ENCODE data around the gene LTO1. TPM values are rescaled to one million over a fixed set of nuclear protein-coding genes. Genes with fewer than 3 reads are reported as not detected.
A peak's percentile ranks its signal among the peaks of the same experiment; 100 is the strongest.

The LTO1 gene
- polyA plus RNA-seq, 1 donor, result 19.9 TPM

- no peak for DNase-seq (ENCODE audit: low read depth)
Observed at GRCh38 chr11:69677749-69678148, 2.6 kb upstream of the LTO1 start.

GRCh38 chr11:69674267-69674885, 777 bp downstream of the LTO1 start:
- DNase-seq (ENCODE audit: low read depth), result no peak

GRCh38 chr11:69671734-69672465, 3.3 kb downstream of the LTO1 start:
- no peak for DNase-seq (ENCODE audit: low read depth)

- peak; percentile 59 for DNase-seq (ENCODE audit: low read depth)
Observed at GRCh38 chr11:69670158-69670845, 4.9 kb downstream of the LTO1 start.

GRCh38 chr11:69669486-69669885, 5.7 kb downstream of the LTO1 start:
- no peak for DNase-seq (ENCODE audit: low read depth)

DNA sequence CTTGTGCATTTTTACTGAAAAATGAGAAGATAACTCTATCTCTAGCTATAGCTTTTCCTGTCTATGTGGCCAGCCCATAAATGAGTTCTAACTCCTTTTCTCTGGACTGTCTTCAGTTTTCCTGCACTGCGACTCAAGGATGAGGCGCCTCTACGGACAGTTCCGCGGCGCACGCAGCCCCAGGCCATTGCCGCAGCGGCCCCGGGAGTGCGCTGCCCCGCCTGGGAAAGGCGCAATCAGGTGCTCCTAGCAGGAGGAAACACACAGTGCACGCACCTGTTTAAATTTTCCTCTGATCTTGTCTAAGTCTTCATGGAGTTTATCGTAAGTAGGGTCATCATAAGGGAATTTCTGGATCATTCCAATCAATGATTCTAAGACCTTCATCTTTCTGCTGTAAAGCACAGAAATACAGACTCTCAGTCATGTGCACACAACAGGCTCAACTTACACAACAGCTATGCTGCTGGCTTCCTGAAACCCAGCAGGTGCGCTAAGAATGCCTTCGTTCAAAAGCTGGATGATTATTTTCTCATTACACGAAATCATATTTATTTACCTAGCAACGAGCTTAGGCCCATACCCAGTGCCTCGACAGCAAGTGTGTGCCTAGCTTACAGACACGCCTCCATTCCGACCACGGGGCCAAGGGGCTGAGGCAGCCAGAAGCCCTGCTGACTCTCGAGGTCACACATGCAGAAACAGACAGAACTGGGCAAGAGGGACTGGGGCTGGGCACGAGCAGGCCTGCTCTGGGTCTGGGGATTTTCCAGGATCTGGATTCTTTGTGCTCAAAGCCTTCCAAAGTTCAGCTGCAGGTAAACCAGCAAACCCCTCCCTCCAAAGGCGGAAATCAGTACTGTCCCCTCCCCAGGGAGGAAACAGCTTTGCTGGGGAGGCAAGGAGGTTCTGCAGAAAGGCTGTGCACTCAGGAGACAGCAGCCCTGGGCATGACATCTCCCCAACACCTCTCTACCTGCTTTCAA, 7.2 kb downstream of the LTO1 start:
- DNase-seq (ENCODE audit: low read depth), result no peak

GRCh38 chr11:69666752-69667536, 8.2 kb downstream of the LTO1 start:
- DNase-seq (ENCODE audit: low read depth), result no peak

DNA sequence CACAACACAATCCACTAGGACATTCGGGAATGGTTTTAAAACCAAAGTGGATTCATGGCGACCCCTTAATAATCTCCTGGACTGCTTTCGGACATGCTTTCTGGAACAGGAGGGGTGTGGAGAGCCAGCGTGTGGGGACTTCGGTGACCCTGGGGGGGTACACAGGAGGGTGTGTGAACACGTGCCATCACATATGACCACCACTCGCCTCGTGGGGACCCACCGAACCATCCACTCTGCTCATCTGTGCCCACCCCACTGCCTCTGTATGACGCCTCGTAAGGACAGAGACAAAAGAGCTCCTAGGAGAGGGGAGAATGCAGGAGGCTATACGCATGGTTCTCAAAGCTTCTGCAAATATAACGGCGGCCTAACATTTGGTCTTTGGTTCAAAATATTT, 8.9 kb downstream of the LTO1 start:
- no peak for DNase-seq (ENCODE audit: low read depth)

DNA sequence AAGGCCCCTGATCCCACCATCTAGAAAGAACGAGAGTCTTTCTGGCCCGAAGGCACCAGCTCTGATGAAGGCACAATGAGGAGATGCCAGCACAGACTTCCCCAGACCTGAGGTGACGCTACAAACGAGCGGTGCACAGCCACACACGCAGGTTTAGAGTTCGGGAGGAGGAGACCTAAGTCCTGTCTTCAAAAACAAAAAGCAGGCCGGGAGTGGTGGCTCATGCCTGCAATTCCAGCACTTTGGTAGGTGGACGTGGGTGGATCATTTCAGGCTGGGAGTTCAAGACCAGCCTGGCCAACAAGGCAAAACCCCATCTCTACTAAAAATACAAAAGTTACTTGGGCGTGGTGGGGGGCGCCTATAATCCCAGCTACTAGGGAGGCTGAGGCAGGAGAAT, 9.5 kb downstream of the LTO1 start:
- no peak for DNase-seq (ENCODE audit: low read depth)

DNA sequence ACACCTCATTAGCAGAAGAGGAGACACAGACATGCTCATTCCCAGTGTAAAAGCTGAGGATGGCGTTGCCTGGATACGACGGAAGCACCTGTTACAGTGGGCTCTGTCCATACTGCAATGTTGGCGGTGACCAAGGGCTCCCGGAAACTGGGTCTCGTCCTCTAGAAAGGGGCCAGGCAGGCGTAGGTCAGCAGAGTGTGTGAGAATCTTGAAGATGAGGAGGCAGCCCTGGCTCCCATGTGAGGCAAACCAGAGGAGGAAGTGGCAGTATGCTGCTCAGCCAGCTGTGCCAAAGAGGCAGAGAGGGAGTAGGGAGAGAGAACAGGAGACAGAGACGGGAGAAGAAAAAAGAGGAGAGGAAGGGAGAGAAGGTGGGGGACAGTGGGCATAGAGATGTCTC, 10.3 kb downstream of the LTO1 start:
- no peak for DNase-seq (ENCODE audit: low read depth)

DNA sequence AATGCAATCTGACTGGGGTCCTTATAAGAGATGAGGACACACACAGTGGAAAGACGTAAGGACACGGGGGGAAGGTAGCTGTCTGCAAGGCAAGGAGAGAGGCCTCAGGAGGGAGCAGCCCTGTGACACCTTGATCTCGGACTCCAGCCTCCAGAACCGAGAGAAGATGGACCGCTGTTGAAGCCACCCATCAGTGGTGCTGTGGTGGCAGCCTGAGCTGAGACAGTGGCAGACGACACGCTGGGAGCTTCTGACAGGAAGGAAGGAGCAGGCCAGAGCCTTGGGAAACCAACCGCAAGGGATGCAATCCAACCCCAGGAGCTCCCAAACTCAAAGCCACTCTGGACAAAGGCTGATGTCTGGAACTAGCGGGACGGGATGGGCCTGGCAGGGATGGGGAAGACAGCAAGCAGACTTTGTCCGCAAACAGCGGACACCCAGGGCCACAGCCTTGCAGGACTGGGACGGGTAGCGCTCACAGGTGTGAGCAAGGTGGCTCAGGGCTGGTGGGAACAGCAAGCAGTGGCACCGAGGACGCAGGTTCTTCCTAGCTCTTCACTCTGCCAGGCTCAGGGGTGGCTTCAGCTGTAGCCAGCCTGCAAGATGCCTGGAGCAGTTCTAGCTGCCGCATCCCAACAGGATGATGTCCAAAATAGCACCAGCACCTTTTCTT, 10.9 kb downstream of the LTO1 start:
- no peak for DNase-seq (ENCODE audit: low read depth)

DNA sequence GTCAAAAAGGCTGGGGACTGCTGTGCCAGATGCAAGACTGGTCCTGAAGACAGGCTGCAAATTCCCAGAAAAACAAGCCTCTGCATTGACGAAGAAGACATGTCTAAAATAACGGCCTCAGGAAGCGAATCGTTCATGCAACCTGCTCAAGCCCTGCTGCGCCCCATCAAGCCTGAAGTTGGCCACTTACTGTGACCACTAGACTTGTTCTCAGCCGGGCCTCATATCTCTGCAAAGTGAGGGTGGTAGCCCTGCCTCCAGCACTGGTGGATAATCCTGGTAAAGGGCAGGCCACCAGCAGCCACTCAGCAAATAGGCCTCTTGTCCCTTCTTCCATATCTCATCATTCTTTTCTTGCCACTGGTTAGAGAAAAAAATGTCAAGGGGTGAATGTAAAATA, 11.8 kb downstream of the LTO1 start:
- no peak for DNase-seq (ENCODE audit: low read depth)

DNA sequence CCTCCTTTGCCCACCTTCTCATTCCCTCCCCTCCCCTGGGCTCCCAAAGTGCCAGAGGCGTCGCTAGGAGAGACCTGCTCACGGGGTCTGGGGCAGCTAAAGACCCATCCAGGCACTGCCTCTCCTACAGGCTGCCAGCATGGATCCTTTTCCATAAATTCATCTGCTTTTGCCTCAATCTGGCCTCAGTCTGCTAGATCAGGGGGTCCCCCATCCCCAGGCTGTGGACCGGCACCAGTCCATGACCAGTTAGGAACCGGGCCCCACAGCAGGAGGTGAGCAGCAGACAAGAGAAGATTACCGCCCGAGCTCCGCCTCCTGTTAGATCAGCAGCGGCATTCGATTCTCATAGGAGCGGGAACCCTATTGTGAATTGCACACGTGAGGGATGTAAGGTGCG, 12.3 kb downstream of the LTO1 start:
- DNase-seq (ENCODE audit: low read depth), result no peak

DNA sequence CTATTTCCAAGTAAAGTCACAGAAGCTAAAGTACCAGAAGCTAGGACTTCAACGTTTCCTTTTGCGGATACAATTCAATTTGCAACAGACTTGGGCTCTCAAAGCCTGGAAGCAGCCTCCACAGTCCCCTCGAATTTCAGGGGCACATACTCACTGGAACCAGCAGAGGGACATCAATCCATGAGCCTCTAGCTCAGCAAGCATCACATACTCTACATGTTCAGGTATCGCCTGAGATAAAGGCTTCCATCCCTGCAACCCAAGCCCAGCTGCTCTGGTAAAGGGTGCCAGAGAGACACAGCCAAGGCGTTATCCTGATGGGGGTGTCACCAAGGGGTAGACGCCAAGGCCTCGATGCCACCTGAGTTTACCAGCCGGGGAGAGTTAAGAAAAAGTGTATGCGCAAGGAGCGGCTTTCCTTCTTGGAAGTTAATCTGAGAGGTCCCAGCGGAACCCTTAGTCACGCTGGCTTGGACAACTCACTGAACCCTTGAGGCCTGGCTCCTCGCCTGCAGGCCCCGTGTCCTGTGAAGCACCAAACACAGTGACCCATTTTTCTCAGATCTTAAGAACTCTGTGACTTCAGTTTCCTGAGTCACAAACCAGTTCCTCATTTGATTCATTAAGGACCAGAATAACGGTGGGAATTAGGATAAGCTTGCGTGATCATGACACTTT, 13.0 kb downstream of the LTO1 start:
- DNase-seq (ENCODE audit: low read depth), result no peak

GRCh38 chr11:69661413-69661715, 13.8 kb downstream of the LTO1 start:
- DNase-seq (ENCODE audit: low read depth), result no peak

DNA sequence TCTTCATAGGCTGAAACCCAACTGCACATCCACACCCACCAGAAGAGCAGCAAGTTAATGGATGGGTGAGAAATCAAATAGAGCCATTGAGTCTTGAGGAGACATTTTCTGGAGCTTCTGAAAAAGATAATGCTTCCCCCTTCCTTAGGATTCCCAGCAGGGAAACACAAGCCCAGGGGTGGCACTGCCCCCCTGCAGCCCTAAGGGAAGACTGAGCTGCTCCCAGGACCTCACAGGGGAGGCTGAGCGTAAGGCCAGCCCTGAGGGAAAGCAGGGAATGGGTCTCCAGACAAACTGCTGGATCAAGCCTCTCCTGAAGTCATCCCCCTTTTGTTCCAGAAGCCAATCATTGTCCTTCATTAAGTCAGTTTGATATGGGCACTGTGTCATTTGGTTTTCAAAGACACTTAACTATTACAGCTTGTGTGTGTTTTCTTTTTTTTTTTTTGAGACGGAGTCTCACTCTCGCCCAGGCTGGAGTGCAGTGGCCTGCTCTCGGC, 15.1 kb downstream of the LTO1 start:
- no peak for DNase-seq (ENCODE audit: low read depth)

DNA sequence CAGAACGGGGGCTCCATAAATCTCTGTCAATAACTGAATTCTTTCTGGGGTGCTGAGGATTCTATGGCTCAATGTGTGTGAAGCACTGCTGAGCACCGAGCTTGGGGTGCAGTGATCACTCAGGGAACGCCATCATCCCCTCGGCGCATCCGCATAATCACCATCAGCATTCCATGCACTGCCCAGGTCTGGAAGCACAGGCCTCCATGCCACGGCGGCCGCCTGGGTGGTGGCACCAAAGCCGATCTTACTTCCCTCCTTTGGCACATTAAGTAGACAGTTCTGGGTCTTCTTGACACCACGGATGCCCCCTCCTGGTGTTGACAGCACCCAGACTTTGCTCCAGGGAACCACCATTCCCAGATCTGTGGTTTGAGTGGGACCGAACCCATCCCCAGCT, 15.6 kb downstream of the LTO1 start:
- no peak for DNase-seq (ENCODE audit: low read depth)

GRCh38 chr11:69658626-69659450, 16.3 kb downstream of the LTO1 start:
- DNase-seq (ENCODE audit: low read depth), result no peak

Data from forelimb muscle (tissue), 1 donor.